Measurements from ENCODE around the gene MTRR. TPM values are rescaled to one million over a fixed set of nuclear protein-coding genes. Genes with fewer than 3 reads are reported as not detected.
A peak's percentile ranks its signal among the peaks of the same experiment; 100 is the strongest.

Gene MTRR
- total and polyA plus RNA-seq, 2 of the 8 experiments (the other 6 are each of a cell fraction or from before 2014, with no cell fraction given), result 36.4 to 53.8 TPM

DNA sequence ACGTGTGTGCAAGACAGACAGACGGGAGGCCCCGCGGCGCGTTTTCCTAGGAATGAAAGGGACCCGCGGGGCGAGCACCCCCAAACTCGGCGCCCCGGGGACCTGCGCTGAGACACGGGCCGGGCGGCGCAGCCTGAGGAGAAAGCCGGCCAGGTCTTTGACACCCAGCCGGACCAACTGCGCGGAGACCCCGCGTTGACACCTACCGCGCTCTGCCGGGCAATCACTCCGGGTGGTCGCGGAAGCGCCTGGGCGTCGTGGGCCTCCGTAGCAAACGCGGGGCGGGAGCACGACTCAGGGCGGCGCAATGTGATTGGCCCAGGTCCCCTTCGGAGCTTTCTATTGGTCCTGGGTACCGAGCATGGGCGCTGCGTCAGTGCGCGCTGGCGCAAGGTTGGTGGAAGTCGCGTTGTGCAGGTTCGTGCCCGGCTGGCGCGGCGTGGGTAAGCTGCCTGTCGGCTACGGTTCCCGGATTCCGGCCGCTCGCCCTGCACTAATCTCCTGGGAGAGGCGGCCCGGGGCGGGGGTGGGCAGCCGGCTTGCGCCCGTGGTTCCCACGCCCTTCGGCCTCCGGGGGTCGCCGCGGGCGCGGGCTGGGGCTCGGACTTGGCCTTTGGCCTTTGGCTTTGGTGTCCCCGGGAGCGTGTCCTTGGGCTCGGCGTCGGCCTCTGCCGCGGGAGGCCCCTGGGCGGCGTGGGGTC is at the start of gene MTRR, which contains the start of gene FASTKD3 (continued):
- TF ChIP-seq ASH2L (IDR thresholded peaks at IDR 0.05; ENCODE audit: low read length) (peak; percentile 77), TEAD4 (IDR thresholded peaks at IDR 0.05; ENCODE audit: low read depth, low read length) (no peak), CEBPB (IDR thresholded peaks at IDR 0.05; ENCODE audit: low read depth, low read length) (no peak), BCL11A (IDR thresholded peaks at IDR 0.05; ENCODE audit: low read depth in 2 of 2, low read length in 2 of 2) (no peak), TCF12 (IDR thresholded peaks at IDR 0.05; ENCODE audit: low read depth, low read length) (no peak), EGR1 (IDR thresholded peaks at IDR 0.05; ENCODE audit: borderline replicate concordance, low read depth, low read length) (no peak), HDAC2 (IDR thresholded peaks at IDR 0.05; ENCODE audit: borderline replicate concordance in 1 of 2, low read depth in 2 of 2, low read length in 2 of 2) (peak in 1 of 2 experiments; percentile 72; a peak in 1 of 4 replicates), SP1 (IDR thresholded peaks at IDR 0.05; ENCODE audit: low read depth, low read length) (peak; percentile 89), KDM1A (IDR thresholded peaks at IDR 0.05; ENCODE audit: borderline replicate concordance, low read length) (no peak), RFX5 (IDR thresholded peaks at IDR 0.05; ENCODE audit: borderline replicate concordance, low read depth, low read length) (no peak), KDM4A (IDR thresholded peaks at IDR 0.05; ENCODE audit: low read depth, low read length, severe bottlenecking) (peak; percentile 99), PHF8 (conservative IDR thresholded peaks at IDR 0.05; ENCODE audit: low read depth, low read length) (peak; percentile 84), MAFK (IDR thresholded peaks at IDR 0.05; ENCODE audit: low read depth, low read length) (no peak), CHD1 (IDR thresholded peaks at IDR 0.05; ENCODE audit: low read depth, low read length) (no peak), POLR2A (IDR thresholded peaks at IDR 0.05; ENCODE audit: control extremely low read depth in 1 of 2, low read depth in 2 of 2, low read length in 2 of 2) (peak in 1 of 2 experiments; percentile 57; a peak in 2 of 3 replicates), JUN (IDR thresholded peaks at IDR 0.05; ENCODE audit: low read depth, low read length) (no peak), TAF1 (IDR thresholded peaks at IDR 0.05; ENCODE audit: low read depth, low read length) (peak; percentile 71; the same call in 1 of the 2 replicates), CHD2 (IDR thresholded peaks at IDR 0.05; ENCODE audit: low read length) (peak; percentile 67), RNF2 (IDR thresholded peaks at IDR 0.05; ENCODE audit: borderline replicate concordance, low read depth, low read length, missing control alignments, poor library complexity, severe bottlenecking) (no peak), HDAC6 (IDR thresholded peaks at IDR 0.05; ENCODE audit: low read depth, low read length) (no peak), FOSL1 (IDR thresholded peaks at IDR 0.05; ENCODE audit: insufficient read depth, low read depth, low read length) (no peak), USF2 (IDR thresholded peaks at IDR 0.05; ENCODE audit: low read length) (no peak), RXRA (IDR thresholded peaks at IDR 0.05; ENCODE audit: insufficient read depth, low read depth, low read length) (no peak), SP4 (IDR thresholded peaks at IDR 0.05; ENCODE audit: low read length) (no peak), POLR2AphosphoS5 (IDR thresholded peaks at IDR 0.05; ENCODE audit: low read depth, low read length) (peak; percentile 76)

Measured in H1 (cell line).